Measurements from ENCODE around the gene CATSPERB.
"Not testable (repeated sequence)": the region's sequence is repeated elsewhere in the genome, so short reads cannot be mapped to it uniquely, and the experiment has no call there.

DNA sequence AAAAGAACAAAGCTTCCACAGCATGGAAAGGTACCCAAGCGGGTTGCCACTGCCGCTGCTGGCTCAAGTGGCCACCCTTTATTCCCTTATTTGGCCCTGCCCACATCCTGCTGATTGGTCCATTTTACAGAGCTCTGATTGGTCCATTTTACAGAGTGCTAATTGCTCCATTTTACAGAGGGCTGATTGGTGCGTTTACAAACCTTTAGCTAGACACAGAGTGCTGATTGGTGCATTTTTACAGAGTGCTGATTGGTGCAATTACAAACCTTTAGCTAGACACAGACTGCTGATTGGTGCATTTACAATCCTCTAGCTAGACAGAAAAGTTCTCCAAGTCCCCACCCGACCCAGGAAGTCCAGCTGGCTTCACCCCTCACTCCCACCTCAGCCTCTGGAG, 164.1 kb downstream of the CATSPERB start:
- TF ChIP-seq, protein P1, sequence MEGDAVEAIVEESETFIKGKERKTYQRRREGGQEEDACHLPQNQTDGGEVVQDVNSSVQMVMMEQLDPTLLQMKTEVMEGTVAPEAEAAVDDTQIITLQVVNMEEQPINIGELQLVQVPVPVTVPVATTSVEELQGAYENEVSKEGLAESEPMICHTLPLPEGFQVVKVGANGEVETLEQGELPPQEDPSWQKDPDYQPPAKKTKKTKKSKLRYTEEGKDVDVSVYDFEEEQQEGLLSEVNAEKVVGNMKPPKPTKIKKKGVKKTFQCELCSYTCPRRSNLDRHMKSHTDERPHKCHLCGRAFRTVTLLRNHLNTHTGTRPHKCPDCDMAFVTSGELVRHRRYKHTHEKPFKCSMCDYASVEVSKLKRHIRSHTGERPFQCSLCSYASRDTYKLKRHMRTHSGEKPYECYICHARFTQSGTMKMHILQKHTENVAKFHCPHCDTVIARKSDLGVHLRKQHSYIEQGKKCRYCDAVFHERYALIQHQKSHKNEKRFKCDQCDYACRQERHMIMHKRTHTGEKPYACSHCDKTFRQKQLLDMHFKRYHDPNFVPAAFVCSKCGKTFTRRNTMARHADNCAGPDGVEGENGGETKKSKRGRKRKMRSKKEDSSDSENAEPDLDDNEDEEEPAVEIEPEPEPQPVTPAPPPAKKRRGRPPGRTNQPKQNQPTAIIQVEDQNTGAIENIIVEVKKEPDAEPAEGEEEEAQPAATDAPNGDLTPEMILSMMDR (conservative IDR thresholded peaks at IDR 0.05 in 1 of 2, IDR thresholded peaks at IDR 0.05 in 1 of 2; ENCODE audit: low read depth in 1 of 2, low read length in 2 of 2), result not testable (repeated sequence)
- TF ChIP-seq EZH2 (IDR thresholded peaks at IDR 0.05; ENCODE audit: low read length, missing control alignments), result not testable (repeated sequence)
